Measurements from ENCODE around the gene EPB42.
"Not testable (repeated sequence)": the region's sequence is repeated elsewhere in the genome, so short reads cannot be mapped to it uniquely, and the experiment has no call there.

The EPB42 gene

GRCh38 chr15:43184407-43185124 is 36.3 kb downstream of the EPB42 start:
- no peak for DNase-seq

GRCh38 chr15:43183270-43183669 is 37.5 kb downstream of the EPB42 start:
- no peak for DNase-seq

GRCh38 chr15:43177147-43177546 is 43.7 kb downstream of the EPB42 start:
- not testable (repeated sequence) for DNase-seq

GRCh38 chr15:43175656-43176309 is 45.0 kb downstream of the EPB42 start:
- not testable (repeated sequence) for DNase-seq

GRCh38 chr15:43169888-43170287 is 50.9 kb downstream of the EPB42 start:
- DNase-seq, result no peak

- no peak for DNase-seq
Observed at GRCh38 chr15:43168192-43169107, 52.4 kb downstream of the EPB42 start.

- DNase-seq, result not testable (repeated sequence)
Observed at GRCh38 chr15:43167261-43167660, 53.6 kb downstream of the EPB42 start.

GRCh38 chr15:43165801-43166325 is 55.0 kb downstream of the EPB42 start:
- DNase-seq, result no peak

- DNase-seq, result no peak
Observed at GRCh38 chr15:43153269-43153668, 67.5 kb downstream of the EPB42 start.

GRCh38 chr15:43151688-43152087 is 69.1 kb downstream of the EPB42 start:
- DNase-seq, result no peak

- no peak for DNase-seq
Observed at GRCh38 chr15:43150191-43150929, 70.5 kb downstream of the EPB42 start.
